Stimulated activated CD8-positive, alpha-beta memory T cell treated with anti-CD3 and anti-CD28 coated beads, Interleukin-12 subunit alpha, Interleukin-12 subunit beta, amount 100 ng/mL, for 4 hours (primary cell): ENCODE measurements around the gene CLDND2.

ENCODE experiments used
- DNase-seq: peaks from one replicate; pipeline ENCODE4 v3.0.0-alpha.2; 2020; ENCODE audit warnings: low read depth

CLDND2 gene

GRCh38 chr19:51380379-51380778 lies 11.6 kb upstream of the CLDND2 start:
- DNase-seq = no peak

GRCh38 chr19:51377422-51377821 lies 8.6 kb upstream of the CLDND2 start:
- DNase-seq = no peak

GRCh38 chr19:51375504-51376221 lies 6.9 kb upstream of the CLDND2 start:
- no peak for DNase-seq

GRCh38 chr19:51372649-51373504 lies 4.1 kb upstream of the CLDND2 start, which contains the start of gene NKG7:
Gene NKG7 (minus strand): TSS chr19:51372654. CDS start chr19:51372535, 119 bp downstream.
- peak; percentile 76 for DNase-seq

- DNase-seq = no peak
Measured at GRCh38 chr19:51372021-51372648, 3.3 kb upstream of the CLDND2 start.

GRCh38 chr19:51371186-51371690 lies 2.4 kb upstream of the CLDND2 start:
- DNase-seq = no peak

GRCh38 chr19:51370230-51370629 lies 1.4 kb upstream of the CLDND2 start:
- no peak for DNase-seq

- DNase-seq = peak; percentile 95
Measured at GRCh38 chr19:51367565-51368365, 1.0 kb downstream of the CLDND2 start.

GRCh38 chr19:51367255-51367564 lies 1.6 kb downstream of the CLDND2 start:
- no peak for DNase-seq

GRCh38 chr19:51366389-51367254 lies 2.2 kb downstream of the CLDND2 start:
- DNase-seq = peak; percentile 88

- no peak for DNase-seq
Measured at GRCh38 chr19:51365965-51366388, 2.8 kb downstream of the CLDND2 start, which contains the start of gene ETFB. Gene ETFB (minus strand): TSS chr19:51366388. CDS start chr19:51366326, 62 bp downstream.

- DNase-seq = no peak
Measured at GRCh38 chr19:51365211-51365964, 3.4 kb downstream of the CLDND2 start.

GRCh38 chr19:51364200-51365106 lies 4.3 kb downstream of the CLDND2 start:
- DNase-seq = no peak

GRCh38 chr19:51361239-51361638 lies 7.6 kb downstream of the CLDND2 start:
- no peak for DNase-seq

- DNase-seq = no peak
Measured at GRCh38 chr19:51359294-51359693, 9.5 kb downstream of the CLDND2 start.

GRCh38 chr19:51357952-51358351 lies 10.9 kb downstream of the CLDND2 start:
- no peak for DNase-seq

- no peak for DNase-seq
Measured at GRCh38 chr19:51356159-51356801, 12.5 kb downstream of the CLDND2 start.

- DNase-seq = no peak
Measured at GRCh38 chr19:51354742-51355148, 14.1 kb downstream of the CLDND2 start.
